Measurements from ENCODE around the gene MAN1C1. TPM values are rescaled to one million over a fixed set of nuclear protein-coding genes. Genes with fewer than 3 reads are reported as not detected.

Gene MAN1C1
- total and polyA plus RNA-seq, 9 of the 15 experiments (the other 6 are each of a cell fraction or from before 2014, with no cell fraction given): 0.04 to 0.44 (median 0.10) TPM; not detected in 3

DNA sequence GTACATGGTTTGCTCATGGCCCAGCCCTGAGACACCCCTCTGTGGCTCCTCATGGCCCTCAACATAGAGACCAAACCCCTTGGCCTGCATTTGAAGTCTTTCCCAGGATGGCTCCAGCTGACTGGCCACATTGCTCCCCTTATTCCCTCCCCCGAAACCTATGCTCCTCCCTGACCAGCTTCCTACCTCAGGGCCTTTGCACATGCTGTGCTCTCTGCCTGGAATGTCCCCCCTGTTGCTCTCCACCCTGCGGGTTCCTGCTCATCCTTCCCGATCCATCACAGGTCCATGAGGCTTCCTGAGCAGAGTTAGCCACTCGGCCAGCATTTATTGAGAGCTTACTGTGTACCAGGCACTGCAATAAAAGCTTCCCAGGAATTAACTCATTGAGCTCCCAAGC is 112.5 kb downstream of the MAN1C1 start (continued):
- TF ChIP-seq, protein P1, sequence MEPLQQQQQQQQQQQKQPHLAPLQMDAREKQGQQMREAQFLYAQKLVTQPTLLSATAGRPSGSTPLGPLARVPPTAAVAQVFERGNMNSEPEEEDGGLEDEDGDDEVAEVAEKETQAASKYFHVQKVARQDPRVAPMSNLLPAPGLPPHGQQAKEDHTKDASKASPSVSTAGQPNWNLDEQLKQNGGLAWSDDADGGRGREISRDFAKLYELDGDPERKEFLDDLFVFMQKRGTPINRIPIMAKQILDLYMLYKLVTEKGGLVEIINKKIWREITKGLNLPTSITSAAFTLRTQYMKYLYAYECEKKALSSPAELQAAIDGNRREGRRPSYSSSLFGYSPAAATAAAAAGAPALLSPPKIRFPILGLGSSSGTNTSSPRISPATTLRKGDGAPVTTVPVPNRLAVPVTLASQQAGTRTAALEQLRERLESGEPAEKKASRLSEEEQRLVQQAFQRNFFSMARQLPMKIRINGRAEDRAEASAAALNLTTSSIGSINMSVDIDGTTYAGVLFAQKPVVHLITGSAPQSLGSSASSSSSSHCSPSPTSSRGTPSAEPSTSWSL (CRISPR knock-in tag; IDR thresholded peaks at IDR 0.05; ENCODE audit: borderline replicate concordance): no peak
- TF ChIP-seq ZNF699 (CRISPR knock-in tag; IDR thresholded peaks at IDR 0.05; ENCODE audit: insufficient replicate concordance): no peak

DNA sequence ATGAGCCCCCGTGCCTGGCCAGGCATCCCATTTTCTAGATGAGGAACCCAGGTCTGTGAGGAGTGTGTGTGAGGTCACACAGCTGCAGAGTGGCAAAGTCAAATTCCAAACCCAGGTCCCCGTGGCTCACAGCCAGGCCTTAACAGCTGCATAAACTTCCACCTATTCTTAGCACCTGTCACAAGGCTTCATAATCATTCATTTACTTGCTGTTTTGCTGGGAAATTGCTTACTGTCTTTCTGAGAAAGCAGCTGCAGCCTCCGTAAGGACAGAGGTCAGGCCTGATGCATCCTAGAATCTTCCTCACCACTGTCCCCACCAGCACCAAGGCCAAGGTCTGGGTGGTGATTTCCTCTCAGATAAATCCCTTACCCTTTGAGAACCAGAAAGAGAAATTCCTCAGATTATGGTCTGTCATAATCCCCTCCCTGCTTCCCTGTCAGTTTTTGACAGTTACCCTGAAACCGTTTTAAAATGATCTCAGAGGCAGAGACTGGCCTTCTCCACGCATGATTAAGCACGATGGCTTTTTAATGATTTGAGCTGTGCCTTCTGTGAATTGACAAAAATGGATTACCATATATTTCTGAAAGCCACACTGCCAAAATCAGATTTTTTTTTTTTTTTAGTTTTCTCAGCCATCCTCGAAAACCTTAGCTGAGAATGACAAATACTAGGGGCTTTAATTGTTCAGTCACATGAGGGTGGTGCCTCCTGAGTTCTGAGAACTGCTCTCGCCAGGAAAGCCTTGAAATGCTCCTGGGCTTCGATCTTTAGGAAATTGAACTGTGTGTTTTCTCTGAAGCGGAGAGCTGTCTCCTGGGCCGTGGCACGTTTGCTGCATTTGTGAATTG is 113.4 kb downstream of the MAN1C1 start:
- Histone ChIP-seq H3K27ac (ENCODE audit: extremely low read depth, low read depth, low read length) (no peak overlapping the region), H4K20me1 (replicated peaks; ENCODE audit: control insufficient read depth, insufficient read depth, low read length) (0 out of 2 replicates have a peak, but pooled peaks cover 8% of the 10 kb centered on the region), H3K4me2 (ENCODE audit: insufficient read depth, low read length) (no peak overlapping the region), H3K79me2 (ENCODE audit: control insufficient read depth, insufficient read depth, low read length) (no peaks in the 10 kb centered on the region), H3K27me3 (ENCODE audit: control insufficient read depth in 2 of 2, insufficient read depth in 2 of 2, low read length in 2 of 2) (peaks cover 40 to 76% of the 10 kb centered on the region in 2 experiments), H3K9me3 (replicated peaks; ENCODE audit: control insufficient read depth, insufficient read depth, low read depth, low read length) (no peaks in the 10 kb centered on the region), H3K36me3 (ENCODE audit: control insufficient read depth, insufficient read depth, low read length) (no peaks in the 10 kb centered on the region), H3K4me3 (no peak overlapping the region), H3K9ac (ENCODE audit: insufficient read depth in 1 of 2, low read depth in 2 of 2, low read length in 2 of 2) (no peak overlapping the region), H3K4me1 (replicated peaks in 1 of 2; ENCODE audit: control insufficient read depth in 2 of 2, insufficient read depth in 2 of 2, low read length in 2 of 2) (peaks cover 0 to 9% of the 10 kb centered on the region in 2 experiments; a peak in 4 of 5 replicates), H2AFZ (ENCODE audit: low read depth, low read length) (no peak overlapping the region), H3K9me1 (ENCODE audit: control insufficient read depth, insufficient read depth, low read length) (no peaks in the 10 kb centered on the region)
- ChIA-PET CTCF (ENCODE audit: low intra/inter-chr PET ratio) (interaction anchor here (0.6 to 0.7 kb wide), 2 partner anchors 18 to 870 kb away, joined by 3 to 5 read pairs; no protein-coding TSS in a partner anchor), POLR2A (interaction anchor here (0.6 to 1.1 kb wide), 7 partner anchors 8 to 1274 kb away, joined by 3 to 4 read pairs (median 3); no protein-coding TSS in a partner anchor)
- BruUV-seq (replicated peaks): no TSS peak
- FAIRE-seq (no peak), DNase-seq (ENCODE audit: extremely low read depth in 1 of 4, low spot score in 3 of 4) (no peak), ATAC-seq (no peak)
- WGBS (ENCODE audit: insufficient coverage, low coverage, missing lambda C conversion rate): 12% methylated on average over 12 of the region's 12 CpGs
- intact Hi-C loops (cut with micrococcal nuclease) (no loop called here), in situ Hi-C loops (cut with MboI) (no loop called here)
- TF ChIP-seq SIX5 (IDR thresholded peaks at IDR 0.05; ENCODE audit: borderline replicate concordance in 1 of 2, insufficient read depth in 1 of 2, low read depth in 1 of 2, low read length in 2 of 2) (no peak), CBFA2T3 (IDR thresholded peaks at IDR 0.05) (peak; percentile 15; the same call in 1 of the 2 replicates)
